Spleen (tissue), 11 donors: ENCODE data around the gene THY1. TPM values are rescaled to one million over a fixed set of nuclear protein-coding genes. Genes with fewer than 3 reads are reported as not detected.

Source experiments
- DNase-seq: peaks from one replicate; pipeline ENCODE4 v3.0.0-alpha.2; 2020
- H3K27ac ChIP-seq, 8 donors: fragments of 200-600 bp; sonication (generic) in 7 of 8; 1 replicate in 4 of 8; 2 replicates in 4 of 8; pipeline versions ENCODE4 v1.5.0 to v1.8.0; 2016 to 2021; ENCODE audit warnings: inconsistent platforms in 4 of 8, mild to moderate bottlenecking in 4 of 8, moderate library complexity in 1 of 8
- H3K27me3 ChIP-seq, 7 donors: fragments of 200-600 bp; sonication (generic) in 6 of 7; replicated peaks in 1 of 7; 1 replicate in 4 of 7; 2 replicates in 3 of 7; pipeline versions ENCODE4 v1.5.0 to v1.8.0; 2016 to 2021; ENCODE audit warnings: inconsistent platforms in 3 of 7, mild to moderate bottlenecking in 1 of 7
- H3K36me3 ChIP-seq, 6 donors: fragments of 200-600 bp; sonication (generic) in 5 of 6; 1 replicate in 4 of 6; 2 replicates in 2 of 6; pipeline versions ENCODE4 v1.5.0 to v1.8.0; 2016 to 2021; ENCODE audit warnings: inconsistent platforms in 2 of 6
- H3K4me1 ChIP-seq, 6 donors: fragments of 200-600 bp; sonication (generic) in 5 of 6; 1 replicate in 3 of 6; 2 replicates in 3 of 6; pipeline versions ENCODE4 v1.5.0 to v1.8.0; 2016 to 2021; ENCODE audit warnings: inconsistent platforms in 3 of 6
- H3K4me3 ChIP-seq, 8 donors: fragments of 200-600 bp; sonication (generic) in 7 of 8; 1 replicate in 4 of 8; 2 replicates in 4 of 8; pipeline versions ENCODE4 v1.5.0 to v1.8.0; 2016 to 2021; ENCODE audit warnings: inconsistent platforms in 4 of 8, mild to moderate bottlenecking in 4 of 8, moderate library complexity in 2 of 8
- H3K9me3 ChIP-seq, 8 donors: fragments of 200-600 bp; sonication (generic) in 7 of 8; 1 replicate in 4 of 8; 2 replicates in 4 of 8; pipeline versions ENCODE4 v1.5.0 to v1.8.0; 2016 to 2021; ENCODE audit warnings: inconsistent platforms in 4 of 8
- CTCF ChIP-seq, 11 experiments: fragments of 200-600 bp in 7 of 11; fragments of 450-650 bp in 4 of 11; sonication (generic) in 4 of 11; IDR thresholded peaks in 8 of 11; conservative IDR thresholded peaks in 3 of 11; 1 replicate in 7 of 11; 2 replicates in 4 of 11; pipeline versions ENCODE4 v1.4.0 to v1.8.0; 2016 to 2021; ENCODE audit warnings: antibody characterized with exemption in 11 of 11, inconsistent platforms in 4 of 11, mild to moderate bottlenecking in 1 of 11
- POLR2A ChIP-seq, 3 donors: fragments of 450-650 bp; IDR thresholded peaks; one replicate each; pipeline ENCODE4 v1.5.1; 2017; ENCODE audit warnings: antibody characterized with exemption in 3 of 3, mild to moderate bottlenecking in 1 of 3
- POLR2AphosphoS5 ChIP-seq, 3 donors: sonication (generic); formaldehyde crosslinking; IDR thresholded peaks; one replicate each; pipeline ENCODE4 v1.5.1; 2017; ENCODE audit warnings: antibody characterized with exemption in 3 of 3
- WGBS, 5 donors: extraction: QIAGEN DNeasy Blood & Tissue Kit in 3 of 5; methylation state at CpG; one replicate each; pipeline versions ENCODE4 v1.1.5 to v1.1.7; 2013 to 2018; 5-methylcytosine and 5-hydroxymethylcytosine counted together
- intact Hi-C: fragments of 100-400 bp; cut with DNase I; formaldehyde crosslinking; loops from one replicate; pipeline ENCODE4 v1.15.0; 2023; ENCODE audit warnings: low total_unique reads
- polyA plus RNA-seq, 3 donors: library from polyadenylated mRNA; stranded (reverse); fragments of 200-250 nt; gene quantifications; one replicate each; pipeline ENCODE4 v1.2.1, GENCODE V29; 2013
- total RNA-seq, 7 donors: library from RNA; depleted of rRNA in 3 of 7; stranded (reverse); fragments of >200 nt in 3 of 7; fragmentation: NEBNext Ultra II Directional in 4 of 7; extraction: Animal tissue kit (Norgen Biotek cat#: 25700) in 4 of 7; gene quantifications; one replicate each; pipeline versions ENCODE4 v1.1.0 to v1.2.1, GENCODE V29; 2016 to 2021
- donor health status: healthy with polysubstance abuse.
- donor health status: DM: no; HTN: no; CAD: no; lungs with moderate emphysema.
- donor health status: DM: no; HTN: no; CAD: no.
- donor health status: Bipolar disorder and iron deficiency.
- donor health status: healthy.
- donor health status: DM: no; HTN: no; CAD: no.
- donor health status: DM: yes; HTN: yes; CAD: no.

Gene THY1
- total and polyA plus RNA-seq, 10 donors: 6.1 to 29.4 (median 14.2) TPM

- Histone ChIP-seq H3K4me3 (no peak overlapping the region), H3K27me3 (peaks cover 0 to 63% (median 5%) of the 10 kb centered on the region in 7 donors), H3K36me3 (no peaks in the 10 kb centered on the region), H3K4me1 (peaks cover 0 to 53% (median 10%) of the 10 kb centered on the region in 6 donors), H3K27ac (no peak overlapping the region), H3K9me3 (no peaks in the 10 kb centered on the region)
- intact Hi-C loops: no loop called here
- 83 to 96% (median 91%) methylated on average over 11 to 26 of the region's 26 CpGs for WGBS, 5 donors
- no peak for DNase-seq
- TF ChIP-seq CTCF (IDR thresholded peaks at IDR 0.05 in 8 of 11, conservative IDR thresholded peaks at IDR 0.05 in 3 of 11): no peak
- no peak for TF ChIP-seq POLR2AphosphoS5 (IDR thresholded peaks at IDR 0.05)
- TF ChIP-seq POLR2A (IDR thresholded peaks at IDR 0.05): no peak
Measured at GRCh38 chr11:119372260-119373058, 50.5 kb downstream of the THY1 start.

- WGBS, 5 donors: 60 to 75% (median 62%) methylated on average over 8 of the region's 8 CpGs
- intact Hi-C loops: no loop called here
- H3K9me3 ChIP-seq: no peaks in the 10 kb centered on the region
- DNase-seq: no peak
- peaks cover 0 to 53% (median 10%) of the 10 kb centered on the region in 6 donors for H3K4me1 ChIP-seq
- H3K4me3 ChIP-seq: no peak overlapping the region
- TF ChIP-seq POLR2AphosphoS5 (IDR thresholded peaks at IDR 0.05) (no peak), POLR2A (IDR thresholded peaks at IDR 0.05) (no peak), CTCF (IDR thresholded peaks at IDR 0.05 in 8 of 11, conservative IDR thresholded peaks at IDR 0.05 in 3 of 11) (no peak)
- H3K27ac ChIP-seq: no peak overlapping the region
- no peaks in the 10 kb centered on the region for H3K36me3 ChIP-seq
- peaks cover 0 to 70% (median 9%) of the 10 kb centered on the region in 7 donors for H3K27me3 ChIP-seq
Measured at GRCh38 chr11:119371778-119372182, 51.2 kb downstream of the THY1 start.

- intact Hi-C loops: no loop called here
- 67 to 90% (median 83%) methylated on average over 3 to 8 of the region's 8 CpGs for WGBS, 5 donors
Measured at GRCh38 chr11:119371067-119371601, 51.8 kb downstream of the THY1 start.

More at GRCh38 chr11:119371067-119371601, 51.8 kb downstream of the THY1 start:
- no peak overlapping the region for H3K4me3 ChIP-seq
- H3K27me3 ChIP-seq: peaks cover 0 to 77% (median 12%) of the 10 kb centered on the region in 7 donors
- no peak for DNase-seq
- no peaks in the 10 kb centered on the region for H3K9me3 ChIP-seq
- H3K36me3 ChIP-seq: no peaks in the 10 kb centered on the region
- H3K4me1 ChIP-seq: peaks cover 0 to 46% (median 8%) of the 10 kb centered on the region in 6 donors
- H3K27ac ChIP-seq: no peak overlapping the region
- TF ChIP-seq CTCF (IDR thresholded peaks at IDR 0.05 in 8 of 11, conservative IDR thresholded peaks at IDR 0.05 in 3 of 11) (no peak), POLR2AphosphoS5 (IDR thresholded peaks at IDR 0.05) (no peak), POLR2A (IDR thresholded peaks at IDR 0.05) (no peak)
